HG02610 (cell line): Measurements from ENCODE around the gene EPHA5.

ENCODE experiments used
- ATAC-seq: cut with Tn5 transposase; IDR thresholded peaks from one replicate; pipeline ENCODE4 v1.9.1; 2021; ENCODE audit warnings: mild to moderate bottlenecking, moderate library complexity; ENCODE audit not compliant: unreplicated experiment

Gene EPHA5

GRCh38 chr4:65635051-65635821 is 35.1 kb downstream of the EPHA5 start:
- ATAC-seq: no peak

GRCh38 chr4:65624651-65625050 is 45.6 kb downstream of the EPHA5 start:
- ATAC-seq: no peak

GRCh38 chr4:65623506-65623905 is 46.8 kb downstream of the EPHA5 start:
- ATAC-seq: no peak

DNA sequence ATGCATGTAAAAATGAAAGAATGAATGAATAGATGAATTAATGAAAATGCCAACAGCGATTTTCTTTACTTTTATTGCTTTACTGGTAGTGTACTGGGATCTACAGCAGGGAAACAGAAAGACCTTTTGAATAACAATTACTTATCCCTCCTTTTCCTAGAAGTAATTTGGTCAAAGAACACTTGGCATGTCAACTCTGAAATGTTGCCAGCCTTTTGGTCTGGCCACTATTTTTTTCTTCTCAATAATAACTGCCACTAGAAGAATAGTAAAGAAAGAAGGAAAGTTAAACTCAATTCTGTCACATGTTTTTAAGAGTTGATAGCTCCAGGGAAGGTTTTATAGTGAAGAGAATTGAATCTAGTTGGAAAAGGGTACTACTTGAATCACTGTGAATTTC is 52.9 kb downstream of the EPHA5 start:
- ATAC-seq: no peak

DNA sequence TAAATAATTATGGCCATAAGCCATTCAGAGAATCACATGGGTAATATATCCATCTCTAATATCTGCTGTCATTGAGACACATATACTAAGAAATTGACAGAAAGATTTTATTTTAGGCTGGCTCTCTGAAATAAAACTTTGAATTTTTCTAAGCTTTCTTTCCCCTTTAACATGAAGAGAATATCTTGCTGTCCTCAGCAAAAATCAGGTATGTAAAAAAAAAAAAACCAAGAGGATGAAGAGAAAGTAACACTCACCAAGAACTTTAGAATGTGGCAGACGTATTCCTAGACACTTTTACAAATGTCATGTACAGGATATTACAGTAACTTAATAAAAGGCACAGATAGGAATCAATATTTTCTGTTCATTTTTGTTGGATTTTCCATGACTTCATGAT is 65.8 kb downstream of the EPHA5 start:
- no peak for ATAC-seq

DNA sequence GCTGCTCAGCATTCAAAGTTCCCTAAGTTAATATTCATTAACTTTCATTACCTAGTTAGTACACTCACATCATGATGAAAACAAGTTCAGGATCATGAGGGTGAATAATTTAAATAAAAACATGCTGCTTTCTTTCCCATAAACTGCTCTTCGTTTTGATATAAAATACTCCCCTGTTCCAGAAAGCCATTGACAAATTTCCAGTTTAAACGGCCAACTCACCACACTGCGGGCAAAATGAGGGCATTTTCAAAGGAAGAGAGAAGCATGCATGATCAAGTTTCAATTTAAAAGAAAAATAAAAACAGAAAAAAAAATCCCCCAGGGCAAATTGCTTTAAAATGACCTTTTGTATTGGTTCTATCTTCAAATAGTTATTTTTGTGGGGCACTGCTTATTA is 69.6 kb downstream of the EPHA5 start:
- no peak for ATAC-seq

DNA sequence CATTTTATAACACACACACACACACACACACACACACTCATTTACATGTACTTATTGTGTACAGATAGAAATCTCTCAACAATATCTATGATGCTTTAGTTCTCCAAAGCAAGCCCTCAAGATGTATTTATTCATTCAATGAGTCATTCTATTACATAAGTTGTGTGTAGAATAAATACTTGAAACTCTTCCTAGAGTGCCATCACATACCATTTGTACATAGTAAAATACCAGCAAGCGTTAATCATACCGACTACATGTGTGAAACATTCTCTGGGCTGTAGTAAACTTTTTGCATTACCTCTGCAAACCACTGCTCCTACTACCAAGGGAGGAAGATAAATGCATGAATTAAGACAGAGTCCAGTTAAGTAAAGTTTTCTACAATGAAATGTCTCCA is 70.9 kb downstream of the EPHA5 start:
- no peak for ATAC-seq

DNA sequence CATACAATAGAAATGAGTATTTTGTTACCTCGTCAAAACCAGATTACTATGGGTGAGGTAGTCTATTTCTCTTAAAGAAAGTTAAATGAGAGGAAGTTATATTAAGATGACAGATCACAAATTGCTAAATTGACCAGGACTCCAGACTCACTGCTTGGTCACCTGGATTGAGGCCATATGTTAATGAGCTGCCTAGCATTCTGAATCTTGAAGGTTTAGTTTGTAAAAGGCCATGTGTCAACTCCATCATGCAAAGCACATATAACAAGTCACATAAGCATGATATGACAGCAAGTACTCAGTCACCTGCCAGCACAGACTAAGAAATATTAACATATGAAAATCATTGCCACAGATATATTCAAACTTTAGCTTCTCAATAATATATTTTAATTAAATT is 72.6 kb downstream of the EPHA5 start:
- no peak for ATAC-seq

DNA sequence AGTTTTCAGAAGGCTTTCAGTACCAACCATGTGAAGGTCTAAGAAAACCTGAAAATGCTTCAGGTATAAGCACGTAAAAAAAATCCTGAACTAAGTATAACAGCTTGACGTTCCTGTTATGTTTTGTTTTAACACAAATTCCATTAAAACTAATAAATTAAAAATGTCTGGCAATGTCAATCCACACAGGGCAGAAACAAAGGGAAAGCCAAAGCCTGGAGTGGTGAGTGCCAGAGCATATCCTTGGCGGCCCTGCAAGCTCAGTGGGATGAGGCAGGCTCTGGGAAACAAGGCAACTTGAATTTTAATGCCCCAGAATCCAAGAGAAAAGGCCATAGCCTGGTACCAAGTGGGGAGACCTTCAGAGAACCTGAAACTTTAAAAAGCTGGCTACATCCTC is 78.2 kb downstream of the EPHA5 start:
- no peak for ATAC-seq

DNA sequence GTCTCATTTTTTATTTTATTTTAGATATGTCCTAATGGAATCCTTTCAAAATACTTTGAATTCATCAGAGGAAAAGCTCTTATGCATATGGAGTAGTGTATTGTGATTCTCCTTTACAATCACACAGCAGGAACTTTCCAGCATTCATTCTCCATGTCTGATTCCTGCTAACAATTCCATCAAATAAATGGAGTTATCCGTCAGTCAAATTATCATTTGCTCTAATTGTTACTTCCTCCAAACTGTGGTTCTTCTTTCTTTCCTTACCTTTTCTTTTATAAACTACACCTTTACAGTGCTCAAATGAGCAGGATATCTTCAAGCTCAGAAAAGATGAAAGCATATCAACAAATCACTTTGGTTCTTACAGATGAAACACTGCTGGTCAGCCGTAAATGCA is 80.4 kb downstream of the EPHA5 start:
- no peak for ATAC-seq

- ATAC-seq: no peak
These were observed 81.0 kb downstream of the EPHA5 start for GRCh38 chr4:65589331-65589730.

- no peak for ATAC-seq
These were observed 89.7 kb downstream of the EPHA5 start for GRCh38 chr4:65580551-65580950.

DNA sequence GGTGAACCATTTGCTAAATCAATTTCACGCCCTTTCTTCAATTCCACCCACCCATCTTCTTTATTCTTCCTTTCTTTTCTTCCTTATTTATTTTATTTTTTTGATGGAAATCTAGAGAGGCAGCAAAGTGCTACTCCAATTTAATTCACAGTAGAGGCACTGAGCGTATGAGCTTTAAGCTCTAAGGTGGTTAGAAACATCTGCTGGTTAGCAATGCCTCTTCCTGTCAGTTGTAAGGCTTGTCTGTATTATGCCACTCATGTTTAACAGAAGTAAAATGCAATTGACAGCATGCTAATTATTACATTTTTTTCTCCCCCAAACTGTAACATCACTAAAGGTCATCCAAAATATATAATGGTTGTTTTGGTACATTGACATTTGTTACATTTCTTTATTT is 103.8 kb downstream of the EPHA5 start:
- ATAC-seq: no peak

DNA sequence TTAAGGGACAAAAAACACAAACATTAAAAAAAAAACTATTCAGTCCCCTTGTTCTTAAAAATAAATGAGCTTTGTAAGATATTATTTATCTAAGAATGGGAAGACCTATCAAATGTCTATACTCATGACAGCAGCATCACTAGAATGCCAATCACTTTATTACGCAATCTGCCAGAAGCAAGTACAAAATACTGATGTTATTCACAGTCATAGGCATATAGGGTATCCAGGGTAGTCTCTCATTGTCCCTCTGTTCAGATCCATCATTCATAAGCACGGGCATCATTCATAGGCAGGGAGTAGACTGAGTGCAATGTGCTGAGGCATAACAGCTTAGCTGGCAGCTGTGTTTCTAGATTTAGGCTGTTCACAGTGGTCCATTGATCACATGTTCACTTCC is 109.1 kb downstream of the EPHA5 start:
- no peak for ATAC-seq

- no peak for ATAC-seq
These were observed 111.0 kb downstream of the EPHA5 start for GRCh38 chr4:65559270-65559669.

DNA sequence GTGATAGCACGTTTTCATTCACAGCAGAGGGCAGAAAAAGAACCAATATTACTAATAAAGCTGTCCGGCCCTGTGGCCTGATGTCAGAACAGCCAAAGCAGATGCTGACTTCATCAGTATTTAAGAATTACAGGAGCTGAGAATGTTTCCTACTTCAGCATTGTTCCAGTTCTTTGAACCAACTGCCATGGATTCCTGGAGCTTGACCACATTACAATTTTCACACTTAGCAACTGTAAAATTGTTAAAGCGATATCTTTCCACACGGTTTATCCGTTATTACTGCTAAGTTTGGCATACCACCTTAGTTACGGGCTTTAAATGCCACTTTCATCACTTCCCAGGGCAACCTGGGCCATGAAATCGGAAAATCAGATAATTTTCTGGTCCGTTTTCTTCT is 118.2 kb downstream of the EPHA5 start:
- no peak for ATAC-seq

DNA sequence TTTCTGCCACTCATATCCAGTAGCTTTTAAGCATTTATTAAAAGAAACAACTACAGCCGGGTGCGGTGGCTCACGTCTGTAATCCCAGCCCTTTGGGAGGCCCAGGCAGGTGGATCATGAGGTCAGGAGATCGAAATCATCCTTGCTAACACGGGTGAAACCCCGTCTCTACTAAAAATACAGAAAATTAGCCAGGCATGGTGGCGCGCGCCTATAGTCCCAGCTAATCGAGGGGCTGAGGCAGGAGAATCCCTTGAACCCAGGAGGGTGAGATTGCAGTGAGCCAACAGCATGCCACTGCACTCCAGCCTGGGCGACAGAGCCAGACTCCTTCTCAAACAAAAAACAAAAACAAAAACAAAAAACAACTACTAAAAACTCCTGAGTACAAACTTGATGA is 119.8 kb downstream of the EPHA5 start:
- no peak for ATAC-seq

DNA sequence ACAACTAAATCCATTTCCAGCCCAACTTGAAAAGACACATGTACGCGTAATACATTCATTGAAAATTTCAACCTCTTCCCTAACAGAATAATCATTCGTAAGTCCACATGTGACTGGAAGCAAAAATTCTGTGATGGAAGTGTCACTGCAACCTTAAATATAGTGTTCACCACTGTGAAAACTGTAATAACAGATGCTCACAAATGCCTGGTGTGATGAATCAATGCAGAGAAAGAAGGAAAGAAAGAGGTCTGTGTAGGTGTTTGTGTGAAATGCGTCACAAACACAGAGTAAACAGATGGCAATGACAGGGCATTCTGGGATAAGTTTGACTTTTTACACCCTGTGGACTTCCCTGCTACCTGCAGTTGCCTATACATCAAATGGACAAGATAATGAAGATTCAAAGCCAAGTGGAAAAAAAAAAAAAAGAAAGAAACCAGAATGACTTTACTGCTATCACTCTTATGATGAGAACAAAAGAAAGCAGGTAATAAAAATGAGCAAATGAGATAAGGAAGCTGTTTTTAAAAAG is 123.3 kb downstream of the EPHA5 start:
- ATAC-seq: no peak

DNA sequence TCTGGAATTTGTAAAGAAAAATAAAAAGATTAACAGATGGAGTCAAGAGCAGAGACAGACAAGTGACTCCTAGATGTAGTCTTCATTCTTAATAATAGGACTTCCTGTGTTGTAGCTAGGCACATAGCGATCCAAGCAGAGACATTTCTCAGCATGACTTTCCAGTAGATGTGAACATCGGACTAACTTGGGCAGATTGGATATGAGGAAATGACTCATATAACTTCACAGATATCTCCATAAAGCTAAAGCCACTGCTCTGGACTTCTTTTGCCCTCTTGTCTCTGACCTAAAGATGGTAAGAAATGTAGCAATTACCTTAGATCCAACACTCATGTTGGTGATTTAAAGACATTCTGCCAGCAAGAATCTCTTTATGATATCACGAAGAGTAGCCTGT is 131.7 kb downstream of the EPHA5 start:
- no peak for ATAC-seq

DNA sequence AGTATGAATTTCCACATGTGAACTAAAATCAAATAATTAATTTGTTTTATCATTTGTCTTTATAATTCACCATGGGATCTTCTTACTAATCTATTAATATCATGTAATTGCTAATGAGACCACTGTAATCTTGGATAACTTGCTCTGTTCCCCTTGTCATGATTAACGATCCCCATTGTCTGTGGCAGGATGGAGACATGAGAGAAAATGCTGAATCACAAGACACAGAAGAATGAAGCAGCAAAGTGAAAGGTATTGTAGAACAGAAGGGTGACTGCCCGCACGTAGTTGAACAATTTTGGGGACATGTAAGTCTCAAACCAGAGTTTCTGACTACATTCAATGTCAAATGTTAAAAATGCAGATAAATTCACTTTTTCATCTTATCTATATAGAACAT is 135.2 kb downstream of the EPHA5 start:
- ATAC-seq: no peak

GRCh38 chr4:65521666-65522065 is 148.6 kb downstream of the EPHA5 start:
- ATAC-seq: no peak

DNA sequence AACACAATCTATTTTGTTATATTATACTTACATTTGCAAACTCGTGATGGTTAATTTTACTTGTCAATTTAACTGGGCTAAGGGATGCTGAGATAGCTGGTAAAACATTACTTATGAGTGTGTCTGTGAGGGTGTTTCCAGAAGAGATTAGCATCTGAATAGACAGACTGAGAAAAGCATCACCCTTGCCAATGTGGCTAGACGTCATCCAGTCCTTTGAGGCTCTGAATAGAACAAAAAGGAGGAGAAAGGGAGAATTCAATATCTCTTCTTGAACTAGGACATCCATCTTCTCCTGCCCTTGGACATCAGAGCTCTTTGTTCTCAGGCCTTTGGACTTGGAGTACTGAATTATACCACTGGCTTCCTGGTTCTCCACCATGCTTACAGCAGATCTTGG is 154.6 kb downstream of the EPHA5 start:
- no peak for ATAC-seq

DNA sequence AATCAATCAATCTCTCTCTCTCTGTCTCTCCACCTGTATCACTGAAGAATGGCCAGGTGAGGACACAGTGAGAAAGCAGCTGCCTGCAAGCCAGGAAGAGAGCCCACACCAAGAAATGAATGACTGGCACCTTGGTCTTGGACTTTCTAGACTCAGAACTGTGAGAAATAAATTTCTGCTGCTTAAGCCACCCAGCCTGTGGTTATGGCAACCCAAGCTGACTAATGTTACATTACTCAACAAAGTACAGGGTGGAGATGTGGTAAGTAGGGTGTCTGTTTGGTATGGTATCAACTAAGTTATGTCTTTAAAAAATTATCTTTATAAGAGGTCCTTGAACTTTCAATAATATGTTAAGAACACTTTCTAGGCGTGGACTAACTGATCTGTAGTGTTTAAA is 159.3 kb downstream of the EPHA5 start:
- ATAC-seq: no peak
